ENCODE data around the gene EXOSC7. TPM values are rescaled to one million over a fixed set of nuclear protein-coding genes. Genes with fewer than 3 reads are reported as not detected.
A peak's percentile ranks its signal among the peaks of the same experiment; 100 is the strongest.

EXOSC7 gene
- total and polyA plus RNA-seq, 9 of the 15 experiments (the other 6 are each of a cell fraction or from before 2014, with no cell fraction given), result 88.5 to 237 (median 112) TPM

- no peak for TF ChIP-seq RNF219 (CRISPR knock-in tag; IDR thresholded peaks at IDR 0.05)
- TF ChIP-seq ARID1B (IDR thresholded peaks at IDR 0.05), result peak; percentile 80
- no peak for TF ChIP-seq ZSCAN32 (CRISPR knock-in tag; IDR thresholded peaks at IDR 0.05)
- TF ChIP-seq KDM4B (IDR thresholded peaks at IDR 0.05; ENCODE audit: borderline replicate concordance in 2 of 2, low read depth in 1 of 2), result no peak
- no peak for TF ChIP-seq GABPB1 (CRISPR knock-in tag; IDR thresholded peaks at IDR 0.05)
- TF ChIP-seq SAFB2 (IDR thresholded peaks at IDR 0.05; ENCODE audit: borderline replicate concordance, low read depth, low read length, severe bottlenecking), result no peak
- no peak for TF ChIP-seq HMGXB4 (CRISPR knock-in tag; IDR thresholded peaks at IDR 0.05)
- no peak for TF ChIP-seq ZNF41 (CRISPR knock-in tag; conservative IDR thresholded peaks at IDR 0.05)
- no peak for TF ChIP-seq ZNF12 (CRISPR knock-in tag; IDR thresholded peaks at IDR 0.05)
- TF ChIP-seq ZNF695 (CRISPR knock-in tag; IDR thresholded peaks at IDR 0.05), result no peak
- TF ChIP-seq KLF16 (IDR thresholded peaks at IDR 0.05), result no peak; the same call in 1 of the 2 replicates
- no peak for TF ChIP-seq BRD4 (IDR thresholded peaks at IDR 0.05)
- TF ChIP-seq ZFX (CRISPR knock-in tag; IDR thresholded peaks at IDR 0.05), result no peak
- TF ChIP-seq OTX1 (CRISPR knock-in tag; IDR thresholded peaks at IDR 0.05), result no peak
- no peak for TF ChIP-seq CUX1 (CRISPR knock-in tag; IDR thresholded peaks at IDR 0.05)
- TF ChIP-seq FOSL1 (tag; conservative IDR thresholded peaks at IDR 0.05), result peak; percentile 76
- no peak for TF ChIP-seq ZFPM2 (CRISPR knock-in tag; IDR thresholded peaks at IDR 0.05)
- TF ChIP-seq ATF3 (IDR thresholded peaks at IDR 0.05), result peak; percentile 72
- no peak for TF ChIP-seq ATF3 (CRISPR knock-in tag; conservative IDR thresholded peaks at IDR 0.05)
- no peak for TF ChIP-seq DNMT1 (IDR thresholded peaks at IDR 0.05)
These were observed 9.2 kb upstream of the EXOSC7 start (continued) for GRCh38 chr3:44966795-44967278.

Data from K562 (cell line).